Endodermal cell (in vitro differentiated cells): ENCODE results near the gene DHRS12. TPM values are rescaled to one million over a fixed set of nuclear protein-coding genes. Genes with fewer than 3 reads are reported as not detected.

Experiments used
- DNase-seq: peaks from one replicate; pipeline ENCODE4 v3.0.0-alpha.2; 2017
- H3K27ac ChIP-seq: 2 replicates; pipeline ENCODE4 v1.5.1; 2013; ENCODE audit warnings: mild to moderate bottlenecking, low read depth, low read length, moderate library complexity
- H3K27me3 ChIP-seq: 2 replicates; pipeline ENCODE4 v1.6.1; 2013; ENCODE audit warnings: mild to moderate bottlenecking, low read length, moderate library complexity; ENCODE audit not compliant: insufficient read depth, control insufficient read depth, poor library complexity, severe bottlenecking
- H3K36me3 ChIP-seq: 2 replicates; pipeline ENCODE4 v1.7.0; 2013; ENCODE audit warnings: mild to moderate bottlenecking, low read length, moderate library complexity; ENCODE audit not compliant: control insufficient read depth, insufficient read depth
- H3K4me1 ChIP-seq: one replicate; pipeline ENCODE4 v1.7.0; 2013; ENCODE audit warnings: low read length; ENCODE audit not compliant: control insufficient read depth, insufficient read depth
- H3K4me3 ChIP-seq: 2 replicates; pipeline ENCODE4 v1.5.1; 2013; ENCODE audit warnings: mild to moderate bottlenecking, low read length, moderate library complexity
- H3K9ac ChIP-seq: 2 replicates; pipeline ENCODE4 v1.6.1; 2013; ENCODE audit warnings: mild to moderate bottlenecking, low read length, moderate library complexity; ENCODE audit not compliant: poor library complexity, severe bottlenecking; ENCODE audit errors: extremely low read depth
- H3K9me3 ChIP-seq: 2 replicates; pipeline ENCODE4 v1.6.1; 2013; ENCODE audit warnings: mild to moderate bottlenecking, low read length, moderate library complexity; ENCODE audit not compliant: control insufficient read depth
- H3K27ac Mint-ChIP-seq: 2 replicates; pipeline ENCODE4 v1.8.0; 2020; ENCODE audit warnings: mixed read lengths
- H3K27me3 Mint-ChIP-seq: 2 replicates; pipeline ENCODE4 v1.8.0; 2021; ENCODE audit warnings: mild to moderate bottlenecking, mixed read lengths; ENCODE audit not compliant: insufficient read depth
- H3K36me3 Mint-ChIP-seq: 2 replicates; pipeline ENCODE4 v1.8.0; 2020; ENCODE audit warnings: low read depth, mixed read lengths
- H3K4me1 Mint-ChIP-seq: 2 replicates; pipeline ENCODE4 v1.8.0; 2020; ENCODE audit warnings: mixed read lengths
- H3K4me3 Mint-ChIP-seq: 2 replicates; pipeline ENCODE4 v1.8.0; 2020; ENCODE audit warnings: mild to moderate bottlenecking, moderate library complexity, mixed read lengths
- H3K9me3 Mint-ChIP-seq: 2 replicates; pipeline ENCODE4 v1.8.0; 2020; ENCODE audit warnings: mild to moderate bottlenecking, mixed read lengths
- CTCF ChIP-seq: fragments of 200-600 bp; sonication (generic); conservative IDR thresholded peaks from 2 replicates; pipeline ENCODE4 v1.5.0; 2021; ENCODE audit warnings: antibody characterized with exemption, mild to moderate bottlenecking
- WGBS, 2 experiments: methylation state at CpG; one replicate each; pipeline versions ENCODE4 v1.1.5 to v1.1.7; 2013; ENCODE audit warnings: missing lambda C conversion rate in 2 of 2, mixed read lengths in 1 of 2; ENCODE audit not compliant: insufficient coverage in 1 of 2, insufficient read length in 1 of 2; 5-methylcytosine and 5-hydroxymethylcytosine counted together
- total RNA-seq, 2 donors: library from RNA; stranded (reverse); fragmentation: NEBNext Ultra II Directional in 1 of 2; extraction: Animal tissue kit (Norgen Biotek cat#: 25700) in 1 of 2; gene quantifications; 2 replicates in 1 of 2; 3 replicates in 1 of 2; pipeline ENCODE4 v1.2.1, GENCODE V29; 2021

Gene DHRS12
- total RNA-seq, 2 donors from 2014 or later = 13.8 to 19.8 TPM

- no peak overlapping the region for H3K4me3 Mint-ChIP-seq
- no peak overlapping the region for H3K27ac ChIP-seq
- peaks cover 16% of the 10 kb centered on the region for H3K36me3 Mint-ChIP-seq
- no peaks in the 10 kb centered on the region for H3K9me3 ChIP-seq
- peaks cover 6% of the 10 kb centered on the region for H3K4me1 Mint-ChIP-seq
- peaks cover 13% of the 10 kb centered on the region for H3K36me3 ChIP-seq
- H3K27me3 Mint-ChIP-seq = no peaks in the 10 kb centered on the region
- H3K4me1 ChIP-seq = peaks cover 2% of the 10 kb centered on the region
- no peaks in the 10 kb centered on the region for H3K27me3 ChIP-seq
- H3K9me3 Mint-ChIP-seq = no peaks in the 10 kb centered on the region
- H3K27ac Mint-ChIP-seq = no peak overlapping the region
- no peak for DNase-seq
- H3K9ac ChIP-seq = no peak overlapping the region
- no peak overlapping the region for H3K4me3 ChIP-seq
- no peak for TF ChIP-seq CTCF
These were observed 79.2 kb downstream of the DHRS12 start for GRCh38 chr13:51724721-51725120.

GRCh38 chr13:51723529-51723928 lies 80.4 kb downstream of the DHRS12 start:
- no peak for TF ChIP-seq CTCF
- Histone ChIP-seq H3K36me3 (peaks cover 12% of the 10 kb centered on the region), H3K4me1 (peaks cover 2% of the 10 kb centered on the region), H3K9ac (no peak overlapping the region), H3K4me3 (no peak overlapping the region), H3K27ac (no peak overlapping the region), H3K27me3 (no peaks in the 10 kb centered on the region), H3K9me3 (no peaks in the 10 kb centered on the region)
- WGBS, 2 experiments = 97 to 99% methylated on average over 6 of the region's 6 CpGs
- no peak overlapping the region for H3K27ac Mint-ChIP-seq
- no peaks in the 10 kb centered on the region for H3K27me3 Mint-ChIP-seq
- peaks cover 16% of the 10 kb centered on the region for H3K36me3 Mint-ChIP-seq
- no peaks in the 10 kb centered on the region for H3K9me3 Mint-ChIP-seq
- no peak for DNase-seq
- H3K4me1 Mint-ChIP-seq = peaks cover 6% of the 10 kb centered on the region
- no peak overlapping the region for H3K4me3 Mint-ChIP-seq

- H3K27ac ChIP-seq = no peak overlapping the region
- Mint-ChIP-seq H3K36me3 (peaks cover 8% of the 10 kb centered on the region), H3K27ac (no peak overlapping the region), H3K9me3 (no peaks in the 10 kb centered on the region), H3K4me1 (peaks cover 6% of the 10 kb centered on the region), H3K27me3 (no peaks in the 10 kb centered on the region), H3K4me3 (no peak overlapping the region)
- peaks cover 2% of the 10 kb centered on the region for H3K4me1 ChIP-seq
- no peaks in the 10 kb centered on the region for H3K27me3 ChIP-seq
- TF ChIP-seq CTCF = no peak
- 86 to 100% methylated on average over 1 to 3 of the region's 3 CpGs for WGBS, 2 experiments
- no peak for DNase-seq
- H3K9me3 ChIP-seq = no peaks in the 10 kb centered on the region
- H3K36me3 ChIP-seq = no peaks in the 10 kb centered on the region
- H3K9ac ChIP-seq = no peak overlapping the region
- H3K4me3 ChIP-seq = no peak overlapping the region
These were observed 82.5 kb downstream of the DHRS12 start for GRCh38 chr13:51721496-51721895.
